Measurements from ENCODE around the gene PTK6. TPM values are rescaled to one million over a fixed set of nuclear protein-coding genes. Genes with fewer than 3 reads are reported as not detected.

Gene PTK6
- total RNA-seq, 1 donor from 2014 or later: 0.05 TPM

- no peak for DNase-seq (ENCODE audit: low read depth)
Measured at GRCh38 chr20:63557481-63557891, 20.3 kb upstream of the PTK6 start.

DNA sequence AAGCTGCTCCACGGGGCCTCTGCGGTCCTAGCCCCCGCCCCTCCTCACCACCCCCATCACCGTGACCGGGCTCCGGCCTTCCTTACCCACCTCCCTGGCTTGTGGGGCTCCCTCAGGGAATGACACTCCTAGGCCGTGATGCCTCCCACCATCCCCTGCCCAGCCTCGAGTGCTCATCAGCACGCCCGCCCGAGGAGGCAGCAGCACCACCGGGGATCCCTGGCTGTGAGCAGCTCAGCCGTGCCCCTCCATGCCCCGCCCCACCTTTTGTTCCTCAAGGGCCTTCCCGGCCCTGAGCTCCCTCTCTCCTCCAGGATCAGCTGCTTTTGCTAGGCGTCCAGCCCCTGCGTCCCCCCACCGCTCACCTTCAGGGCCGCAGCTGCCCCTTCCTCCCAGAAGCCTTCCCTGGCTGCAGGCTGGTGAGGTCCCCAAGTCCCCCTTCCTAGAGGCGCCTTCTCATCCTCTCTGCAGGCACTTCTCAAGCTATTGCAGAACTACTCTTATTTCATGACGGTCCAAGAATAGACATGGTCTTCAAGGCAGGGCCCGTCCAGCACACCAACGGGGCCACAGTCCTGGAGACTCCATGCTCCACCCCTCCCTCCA, 19.8 kb upstream of the PTK6 start:
- no peak for DNase-seq (ENCODE audit: low read depth)

GRCh38 chr20:63555661-63556381, 18.6 kb upstream of the PTK6 start:
- DNase-seq (ENCODE audit: low read depth): no peak

DNA sequence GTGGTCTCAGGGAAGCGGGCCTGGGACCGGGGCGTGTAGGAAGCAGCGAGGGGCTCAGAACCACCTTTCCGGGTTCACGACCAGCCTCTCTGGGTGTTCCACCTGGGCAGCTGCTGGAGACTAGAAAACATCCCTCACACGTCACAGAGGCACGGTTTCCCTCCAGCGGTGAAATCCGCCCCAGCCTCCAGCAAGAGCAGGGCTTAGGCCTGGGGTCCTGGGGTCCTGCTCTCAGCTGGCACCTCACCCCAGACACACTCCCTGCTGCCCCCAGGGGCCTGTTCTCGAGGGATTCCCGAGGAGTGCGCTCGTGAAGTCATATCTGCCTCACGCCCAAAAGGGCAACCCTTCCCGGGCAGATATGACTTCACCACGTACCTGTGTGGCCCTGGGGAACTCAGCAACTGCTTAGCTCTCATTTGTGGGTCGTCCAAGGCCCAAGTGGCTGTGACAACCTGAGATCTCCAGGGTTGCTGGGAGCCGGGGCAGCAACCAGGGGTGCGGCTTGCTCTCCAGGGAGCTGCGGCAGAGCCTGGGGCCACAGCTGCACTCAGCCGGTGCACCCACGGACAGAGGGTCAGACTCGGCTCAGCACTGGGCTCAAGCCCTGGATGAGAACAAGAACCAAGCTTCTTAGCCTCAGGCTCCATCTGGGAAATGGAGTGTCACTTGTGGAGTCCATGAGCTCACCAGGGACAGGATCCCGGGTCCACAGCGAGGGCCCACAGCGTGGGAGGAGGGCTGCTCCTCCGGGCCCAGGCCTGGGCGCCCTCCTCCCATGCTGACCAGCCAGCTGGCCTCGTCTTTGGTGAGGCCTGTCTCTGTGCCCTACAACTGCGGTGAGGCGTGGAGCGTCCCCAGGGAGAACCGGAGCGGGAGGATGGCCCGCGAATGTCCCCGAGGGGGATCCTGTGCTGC, 17.4 kb upstream of the PTK6 start:
- no peak for DNase-seq (ENCODE audit: low read depth)

DNA sequence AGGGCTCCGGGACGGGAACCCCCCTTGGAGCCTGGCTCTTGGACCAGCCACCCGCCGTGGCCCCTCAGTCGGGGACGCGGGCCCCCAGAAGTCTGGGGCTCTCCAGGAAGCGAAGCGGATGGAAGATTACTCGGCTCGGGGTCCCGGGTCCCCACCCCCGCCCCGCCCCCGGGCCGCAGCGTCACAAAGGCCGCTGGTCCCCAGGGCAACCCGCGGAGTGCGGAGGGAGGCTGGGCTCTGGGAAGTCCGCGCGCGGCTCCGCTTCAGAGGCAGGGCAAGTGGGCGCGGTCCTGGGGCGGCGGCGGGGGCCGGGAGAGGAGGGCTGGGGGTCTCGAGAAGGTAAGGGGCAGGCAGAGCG, 16.7 kb upstream of the PTK6 start, which contains the start of gene FNDC11:
Gene FNDC11 (plus strand): TSS at position 227 of the 358 bp plus-strand sequence. CDS start 1,505 bp downstream, outside the sequence.
- no peak for DNase-seq (ENCODE audit: low read depth)

GRCh38 chr20:63553251-63553932, 16.2 kb upstream of the PTK6 start:
- DNase-seq (ENCODE audit: low read depth): peak; percentile 25

DNA sequence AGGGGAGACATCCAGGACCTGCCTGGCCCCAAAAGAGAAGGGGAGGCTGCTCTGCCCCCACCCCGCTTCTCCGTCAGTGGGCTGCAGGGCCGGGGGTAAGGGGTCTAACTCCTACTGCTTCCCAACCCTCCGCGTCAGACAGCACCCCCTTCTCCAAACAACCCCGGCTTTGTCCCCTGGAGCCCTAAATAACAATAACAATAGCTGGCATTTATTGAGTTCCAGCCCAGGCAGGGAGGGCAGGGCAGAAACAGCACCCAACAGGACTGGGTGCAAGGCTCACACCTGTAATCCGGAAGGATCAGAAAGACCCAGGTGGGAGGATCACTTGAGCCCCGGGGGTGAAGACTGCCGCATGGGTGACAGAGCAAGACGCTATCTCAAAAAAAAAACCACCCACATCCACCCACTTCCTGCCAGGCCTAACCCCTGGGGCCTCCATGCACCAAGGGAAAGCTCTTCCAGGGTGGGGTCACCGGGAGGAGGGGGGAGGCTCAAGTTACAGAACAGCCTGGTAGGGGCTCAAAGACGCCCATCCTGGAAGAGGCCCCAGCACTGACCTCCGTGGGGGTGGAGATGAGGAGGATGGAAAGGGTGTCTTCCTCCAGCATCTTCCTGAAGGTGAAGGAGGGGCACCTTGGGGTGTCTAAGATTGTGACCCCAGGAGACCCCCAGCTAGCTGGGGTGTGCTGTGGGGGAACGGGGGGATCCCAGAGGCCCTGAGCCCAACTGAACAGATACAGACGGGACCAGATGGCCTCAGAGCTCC, 15.5 kb upstream of the PTK6 start:
- DNase-seq (ENCODE audit: low read depth): no peak

- no peak for DNase-seq (ENCODE audit: low read depth)
Measured at GRCh38 chr20:63551068-63551467, 13.9 kb upstream of the PTK6 start.

GRCh38 chr20:63549679-63550282, 12.6 kb upstream of the PTK6 start:
- no peak for DNase-seq (ENCODE audit: low read depth)

- no peak for DNase-seq (ENCODE audit: low read depth)
Measured at GRCh38 chr20:63549019-63549418, 11.8 kb upstream of the PTK6 start.

DNA sequence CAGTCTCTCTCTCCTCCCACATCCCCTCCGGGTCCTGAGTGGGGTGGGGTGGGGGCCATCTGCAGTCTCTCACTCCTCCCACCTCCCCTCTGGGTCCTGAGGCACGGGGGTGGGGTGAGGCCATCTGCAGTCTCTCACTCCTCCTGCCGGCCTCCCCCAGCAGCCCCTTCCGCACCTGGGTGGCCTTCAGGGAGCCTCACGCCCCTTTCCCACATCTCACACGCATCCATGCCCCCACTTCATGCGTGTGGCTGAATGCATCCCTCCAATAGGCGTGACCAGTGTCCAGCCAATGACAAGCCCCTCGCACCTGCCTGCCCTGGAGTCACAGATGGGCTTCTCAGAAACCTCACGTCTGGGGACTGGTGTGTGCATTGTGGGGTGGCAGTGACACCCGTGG, 11.4 kb upstream of the PTK6 start:
- DNase-seq (ENCODE audit: low read depth): no peak

DNA sequence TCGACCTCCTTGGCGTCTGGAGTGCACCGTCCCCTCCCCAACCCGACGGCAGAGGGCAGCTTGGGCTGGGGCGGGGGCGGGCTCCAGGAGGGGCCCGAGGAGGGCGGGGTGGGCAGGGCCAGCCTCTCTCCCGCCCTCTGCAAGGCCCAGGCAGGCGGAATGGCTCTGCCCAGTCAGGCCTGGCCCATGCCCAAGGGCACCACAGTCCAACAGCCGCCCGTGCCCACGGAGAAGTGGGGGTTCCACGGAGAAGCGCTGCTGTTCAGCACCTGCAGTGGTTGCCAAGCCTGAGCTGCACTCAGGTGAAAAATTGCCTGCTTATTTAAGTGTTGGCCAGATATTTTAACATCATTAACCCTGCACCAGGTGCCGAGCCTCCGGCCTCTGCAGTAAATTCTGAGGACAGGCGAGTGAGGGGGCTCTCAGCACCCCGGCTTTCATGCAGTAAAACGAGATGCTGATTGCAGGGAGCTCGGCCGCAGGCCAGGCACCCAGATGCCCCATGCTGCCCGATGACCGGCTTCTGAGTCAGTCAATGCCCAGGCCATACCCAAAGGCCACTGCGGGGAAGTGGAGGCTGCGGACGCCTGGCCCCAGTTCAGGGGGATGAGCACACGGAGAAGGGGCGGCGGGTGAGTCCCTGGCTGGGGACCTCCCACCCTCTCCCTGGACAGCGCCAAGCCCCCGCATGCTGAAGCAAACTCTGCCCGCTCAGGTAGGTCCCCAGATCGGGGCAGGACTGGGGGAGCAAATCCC, 10.7 kb upstream of the PTK6 start, which contains the start of gene SRMS:
Gene SRMS (minus strand): TSS at position 25 of the 756 bp plus-strand sequence. CDS start 286 bp downstream, outside the sequence.
- no peak for DNase-seq (ENCODE audit: low read depth)

DNA sequence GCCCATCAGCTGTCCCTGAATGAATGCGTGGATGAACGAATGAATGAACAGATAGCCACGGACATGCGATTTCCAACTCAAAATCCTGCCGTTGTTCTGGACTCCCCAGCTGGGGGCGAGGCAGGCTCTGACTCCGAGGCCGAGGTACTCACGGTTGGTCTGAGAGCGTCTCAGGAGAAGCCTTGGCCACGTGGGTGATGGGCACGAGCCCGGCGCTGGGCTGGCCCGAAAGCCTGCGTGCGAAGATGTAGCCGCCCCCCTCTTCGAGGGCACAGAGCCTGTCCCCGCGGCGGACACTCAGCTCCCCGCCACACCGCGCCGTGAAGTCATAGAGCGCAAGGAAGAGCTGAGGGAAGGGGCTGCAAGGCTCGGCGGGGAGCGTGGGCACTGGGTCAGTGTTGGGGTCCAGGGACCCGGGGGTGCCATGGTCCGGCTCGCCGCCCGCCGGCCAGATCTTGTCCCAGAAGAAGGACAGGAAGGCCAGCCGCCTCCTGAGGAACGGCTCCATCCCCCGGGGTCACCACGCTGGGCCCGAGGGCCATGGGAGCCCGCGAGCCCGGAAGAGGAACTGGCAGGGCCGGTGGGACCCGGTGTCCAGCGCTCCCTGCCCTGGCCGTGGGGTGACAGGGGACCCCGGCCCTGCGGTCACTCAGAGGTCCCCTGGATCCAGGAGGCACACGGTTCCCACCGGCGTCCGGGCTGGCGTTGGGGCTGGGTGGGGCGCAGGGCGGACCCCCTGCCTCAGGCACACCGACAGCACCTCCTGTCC, 10.0 kb upstream of the PTK6 start:
- DNase-seq (ENCODE audit: low read depth): no peak

DNA sequence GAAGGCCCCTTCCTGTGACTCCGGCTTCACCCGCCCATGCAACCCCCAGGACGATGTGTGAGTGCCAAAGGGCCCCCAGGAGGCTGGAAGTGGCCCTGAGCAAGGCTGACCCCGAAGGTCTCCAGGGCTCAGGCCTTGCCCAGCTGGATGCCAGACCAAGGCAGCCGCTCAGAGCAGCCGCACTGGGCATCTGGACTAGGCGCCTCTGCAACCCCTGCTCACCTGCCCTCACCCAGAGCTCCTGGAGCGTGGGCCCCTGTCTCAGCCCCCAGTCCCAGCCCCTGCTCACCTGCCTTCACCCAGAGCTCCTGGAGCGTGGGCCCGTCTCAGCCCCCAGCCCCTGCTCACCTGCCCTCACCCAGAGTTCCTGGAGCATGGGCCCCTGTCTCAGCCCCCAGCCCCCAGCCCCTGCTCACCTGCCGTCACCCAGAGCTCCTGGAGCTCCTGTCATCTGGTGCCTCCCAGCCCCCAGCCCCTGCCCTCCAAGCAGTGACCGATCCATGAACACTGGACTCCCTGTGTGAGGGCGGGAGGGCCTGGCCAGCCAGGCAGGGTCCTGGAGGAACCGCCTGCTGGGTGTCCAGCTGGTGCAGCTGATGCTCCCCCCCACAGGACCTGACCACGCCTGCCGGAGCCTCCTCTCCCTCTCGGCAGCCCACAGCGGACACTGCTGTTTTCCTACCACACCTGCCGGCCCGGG, 9.2 kb upstream of the PTK6 start:
- no peak for DNase-seq (ENCODE audit: low read depth)

- no peak for DNase-seq (ENCODE audit: low read depth)
Measured at GRCh38 chr20:63545814-63546213, 8.6 kb upstream of the PTK6 start.

DNA sequence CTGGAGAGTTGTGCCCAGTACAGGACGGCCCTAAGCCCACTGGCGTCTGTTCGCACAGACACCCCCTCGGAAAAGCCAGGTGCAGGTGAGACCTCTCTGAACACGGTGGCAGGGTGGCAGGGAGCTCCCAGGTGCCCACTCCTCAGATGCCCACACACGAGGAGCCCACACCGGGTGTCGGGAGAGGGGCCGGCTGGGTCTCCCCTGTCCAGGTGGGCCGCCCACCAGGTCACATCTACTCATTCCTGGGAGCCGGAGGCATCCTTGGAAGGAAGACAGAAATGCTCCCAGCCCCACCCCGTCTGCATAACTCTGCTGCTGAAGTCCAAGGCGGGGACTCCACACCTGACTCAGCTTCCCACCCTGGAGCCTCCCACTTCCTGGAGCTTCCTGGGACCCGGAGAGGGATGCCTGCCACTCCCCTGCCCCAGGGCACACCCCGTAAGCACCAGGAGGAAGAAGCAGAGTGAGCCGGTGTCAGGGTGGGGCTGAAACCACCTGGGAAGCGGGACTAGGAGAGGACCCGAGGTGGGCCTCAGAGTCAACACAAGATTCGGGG, 7.9 kb upstream of the PTK6 start:
- peak; percentile 33 for DNase-seq (ENCODE audit: low read depth)

DNA sequence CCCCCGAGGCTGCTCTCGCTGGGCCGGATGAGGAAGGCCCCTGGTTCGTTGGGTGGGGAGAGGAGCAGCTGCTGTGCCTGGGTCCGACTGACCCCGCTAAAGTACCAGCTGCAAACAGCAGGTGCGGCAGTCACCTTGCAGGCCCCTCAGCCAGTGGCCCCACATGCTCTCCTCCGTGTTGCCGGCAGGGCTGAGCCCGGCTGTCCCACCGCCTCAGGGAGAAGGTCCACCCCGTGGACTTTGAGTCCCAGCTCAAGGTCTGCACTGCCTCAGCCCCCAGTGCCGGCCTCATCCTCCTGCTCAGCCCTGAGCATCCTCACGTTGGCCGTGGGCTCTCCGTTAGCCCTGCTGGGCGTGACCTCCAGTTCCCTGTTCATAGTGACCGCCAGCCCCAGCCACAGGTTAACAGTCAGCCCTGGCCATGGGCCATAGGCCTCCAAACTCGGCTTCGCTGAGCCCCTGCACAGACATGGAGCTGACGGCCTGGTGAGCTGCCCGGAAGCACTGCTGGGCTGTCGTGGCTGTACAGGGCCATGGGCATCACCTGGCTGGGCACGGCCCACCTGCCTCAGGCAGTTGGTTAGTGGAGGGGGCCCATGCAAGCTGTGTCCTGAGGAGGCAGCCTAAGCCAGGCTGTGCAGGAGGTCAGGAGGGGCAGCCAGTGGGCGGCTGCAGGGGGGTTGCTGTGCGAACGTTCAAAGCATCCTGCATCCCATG, 7.2 kb upstream of the PTK6 start:
- no peak for DNase-seq (ENCODE audit: low read depth)
